Measurements from ENCODE around the gene CDKL5. TPM values are rescaled to one million over a fixed set of nuclear protein-coding genes. Genes with fewer than 3 reads are reported as not detected.
A peak's percentile ranks its signal among the peaks of the same experiment; 100 is the strongest.
"Not testable (repeated sequence)": the region's sequence is repeated elsewhere in the genome, so short reads cannot be mapped to it uniquely, and the experiment has no call there.

CDKL5 gene
- polyA plus RNA-seq (ENCODE audit: insufficient read length in 10 of 10) = 1 to 10 TPM; 4.1 to 7.3 (median 5.1) TPM
- long read RNA-seq, donor 1 = 0 reads
- long read RNA-seq, donor 2 = 0 reads
- long read RNA-seq, donor 3 = 0 reads
- long read RNA-seq, donor 4 = 0 reads
- long read RNA-seq, donor 5 = 0 reads
- long read RNA-seq, donor 6 = 0 reads
- long read RNA-seq, donor 7 = 0 reads
- long read RNA-seq, donor 8, partial matches to known transcripts = 0 of 1 reads
- long read RNA-seq, donor 8, other reads (novel, unspliced or antisense) = 0 of 1 reads
- long read RNA-seq, donor 9 = 0 reads

DNA sequence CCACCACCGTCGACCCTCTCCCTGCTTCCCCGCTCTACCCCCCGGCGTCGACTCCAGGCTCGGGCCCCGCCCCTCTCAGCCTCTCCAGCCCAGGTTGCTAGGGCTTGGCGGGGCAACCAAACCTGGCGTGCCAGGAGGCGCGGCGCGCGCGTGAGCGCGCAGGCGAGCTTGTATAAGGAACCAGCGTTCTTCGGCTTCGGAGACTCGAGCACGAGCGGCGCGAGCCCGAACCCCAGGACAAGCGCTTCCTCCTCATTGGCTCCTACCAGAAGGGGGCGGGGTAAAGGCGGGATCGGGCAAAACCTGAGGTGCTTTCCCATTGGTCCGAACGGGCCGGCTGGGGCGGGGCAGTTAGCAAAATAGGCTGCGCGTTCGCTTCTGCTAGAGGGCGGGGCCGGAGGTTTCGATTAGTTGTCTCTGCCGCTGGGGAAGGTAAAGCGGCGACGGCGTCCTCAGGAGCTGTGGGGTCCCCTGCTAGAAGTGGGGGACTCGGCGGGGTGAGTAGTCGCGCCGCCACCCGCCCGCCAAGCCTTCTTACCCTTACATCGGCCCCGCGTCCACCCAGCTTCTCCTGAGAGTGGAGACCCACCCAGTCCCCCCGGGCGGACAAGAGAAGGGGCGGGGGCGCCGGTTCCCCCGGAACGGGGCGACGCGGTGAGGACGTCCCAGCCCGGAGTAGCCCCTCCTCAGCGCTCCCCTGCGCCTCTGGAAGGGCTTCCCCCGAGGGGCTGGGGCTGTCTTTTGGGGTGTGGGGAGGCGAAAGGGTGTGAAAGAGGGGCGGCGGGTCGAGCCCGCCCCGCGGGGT is at the start of gene CDKL5:
CDKL5 (plus strand) TSS at position 410 of the 805 bp plus-strand sequence. CDS start 81,489 bp downstream, outside the sequence.
- peak; percentile 96 to 98 (median 96) for DNase-seq

DNA sequence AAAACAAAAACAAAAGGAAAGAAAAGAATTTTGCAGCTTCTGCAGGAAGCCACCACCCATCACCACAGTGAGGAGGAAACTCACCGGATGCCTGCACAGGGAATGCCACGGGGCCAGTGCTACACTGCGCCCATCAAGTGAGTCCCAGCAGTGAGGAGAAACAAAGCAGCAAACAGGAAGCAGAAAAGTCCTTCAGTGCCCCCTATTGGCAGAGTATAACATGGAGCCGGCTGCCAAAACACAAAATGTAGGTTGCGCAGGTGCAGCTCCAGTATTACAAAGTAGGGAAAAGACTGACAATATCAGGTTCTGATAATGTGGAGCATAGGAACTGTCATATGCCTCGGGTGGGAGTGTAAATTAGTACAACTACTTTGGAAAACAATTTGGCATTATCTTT is 47.6 kb upstream of the CDKL5 start:
- DNase-seq = no peak

DNA sequence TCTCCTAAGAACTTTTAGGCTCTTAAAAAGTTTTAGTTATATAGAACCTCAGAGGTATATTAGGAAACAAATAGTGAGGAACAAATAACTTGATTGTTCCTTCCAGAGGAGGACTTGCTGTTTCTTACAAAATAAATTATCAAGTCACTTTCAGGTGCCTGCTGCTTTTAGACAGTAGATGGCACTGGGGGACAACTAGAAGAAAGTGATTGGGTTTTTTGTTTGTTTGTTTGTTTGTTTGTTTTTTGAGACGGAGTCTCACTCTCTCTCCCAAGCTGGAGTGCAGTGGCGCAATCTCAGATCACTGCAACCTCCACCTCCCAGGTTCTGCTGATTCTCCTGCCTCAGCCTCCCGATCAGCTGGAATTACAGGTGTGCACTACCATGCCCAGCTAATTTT is 35.4 kb upstream of the CDKL5 start:
- DNase-seq = no peak

DNA sequence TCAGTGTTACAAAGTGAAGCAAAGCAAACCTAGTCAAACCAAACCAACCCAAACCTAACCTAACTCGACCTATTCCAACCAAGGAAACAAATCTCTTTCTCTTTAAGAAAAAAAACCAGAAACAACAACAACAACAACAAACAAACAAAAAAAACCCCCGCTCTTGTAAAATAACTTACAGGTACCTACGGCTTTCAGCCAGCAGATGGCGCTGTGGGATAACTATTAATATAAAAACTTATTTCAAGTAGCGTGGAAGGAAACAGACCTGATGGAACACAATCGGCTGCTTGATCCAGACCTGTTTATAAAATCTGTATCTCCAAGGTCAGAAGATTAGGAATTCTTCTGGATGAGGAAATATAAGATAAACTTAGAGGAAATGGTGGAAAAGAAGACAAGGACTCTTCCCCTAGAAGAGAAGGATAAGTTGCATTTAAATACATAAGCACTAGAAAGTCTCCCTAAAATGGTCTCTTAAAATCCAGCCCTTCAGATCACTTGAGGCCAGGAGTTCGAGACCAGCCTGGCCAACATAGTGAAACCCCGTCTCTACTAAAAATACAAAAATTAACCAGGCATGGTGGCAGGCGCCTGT is 34.4 kb upstream of the CDKL5 start:
- DNase-seq = peak; percentile 31 to 75 (median 66)

DNA sequence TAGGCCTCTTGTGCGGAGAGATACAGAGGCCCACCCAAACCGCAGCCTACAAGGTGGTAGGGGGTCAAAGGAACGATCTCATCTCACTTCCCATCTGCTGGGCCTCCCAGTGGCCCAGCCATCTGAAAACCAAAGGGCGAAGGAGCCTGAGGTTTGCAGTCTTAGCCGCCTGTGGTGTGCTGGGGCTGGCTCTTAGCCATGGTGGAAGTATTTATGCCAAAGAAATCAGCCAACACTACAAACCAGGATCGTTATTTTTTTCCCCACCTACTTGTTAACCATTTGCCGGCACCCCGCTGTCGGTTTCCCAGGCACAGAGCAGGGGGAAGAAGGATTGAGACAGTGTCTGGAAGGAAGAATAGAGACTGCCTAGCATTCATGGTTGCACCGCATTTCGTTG is 30.9 kb upstream of the CDKL5 start:
- no peak for DNase-seq

DNA sequence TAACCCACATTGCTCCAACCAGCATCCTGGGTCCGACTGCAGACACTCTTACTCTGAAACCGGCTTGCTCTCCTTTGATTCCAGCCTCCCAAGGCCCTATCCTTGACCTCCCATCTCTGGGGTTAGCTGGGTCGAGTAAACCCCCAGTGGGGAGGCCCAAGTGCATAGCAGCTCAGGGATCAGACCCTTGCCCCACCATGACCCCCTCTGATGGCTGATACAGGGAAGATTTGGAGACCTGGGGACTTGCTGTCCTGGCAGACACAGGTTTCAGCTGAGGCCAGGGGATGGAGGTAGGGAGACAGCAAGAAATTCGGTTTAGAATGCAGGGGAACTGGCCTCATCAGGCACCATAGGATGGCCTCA is 23.6 kb upstream of the CDKL5 start:
- DNase-seq = no peak

DNA sequence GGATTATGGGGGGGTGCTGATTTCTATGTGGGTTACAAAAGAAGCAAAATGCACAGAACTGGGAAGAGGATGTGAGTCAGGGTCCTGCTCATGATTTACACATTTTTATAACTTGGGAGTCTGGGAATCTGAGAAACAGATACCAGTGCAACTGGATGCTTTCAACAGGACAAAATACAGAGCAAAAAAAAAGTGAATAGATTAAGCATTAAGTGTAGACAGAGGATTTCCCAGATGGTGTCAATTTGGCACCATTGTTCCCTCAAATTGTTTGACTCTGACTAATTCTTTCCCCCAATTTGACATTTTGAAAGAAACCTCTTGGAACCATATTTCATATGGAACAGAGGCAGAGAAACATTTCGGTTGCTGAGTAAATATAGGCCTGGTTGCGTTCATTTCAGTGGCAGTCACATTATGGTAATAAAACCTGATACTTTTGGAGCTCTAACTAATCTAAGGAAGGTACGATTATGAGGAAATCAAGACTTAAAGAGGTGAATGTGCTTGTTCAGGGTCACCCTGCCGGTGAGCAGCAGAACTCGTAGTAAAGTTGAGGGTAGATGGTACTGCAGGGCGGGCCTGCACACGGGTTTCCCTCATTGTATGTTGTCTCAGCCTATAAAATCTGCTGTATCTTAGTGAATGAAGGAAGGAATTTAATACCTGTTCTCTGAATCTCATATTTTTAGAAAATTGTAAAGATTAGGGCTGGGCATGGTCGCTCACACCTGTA is 18.7 kb upstream of the CDKL5 start:
- DNase-seq = peak in 1 of 3 donors; percentile 54

DNA sequence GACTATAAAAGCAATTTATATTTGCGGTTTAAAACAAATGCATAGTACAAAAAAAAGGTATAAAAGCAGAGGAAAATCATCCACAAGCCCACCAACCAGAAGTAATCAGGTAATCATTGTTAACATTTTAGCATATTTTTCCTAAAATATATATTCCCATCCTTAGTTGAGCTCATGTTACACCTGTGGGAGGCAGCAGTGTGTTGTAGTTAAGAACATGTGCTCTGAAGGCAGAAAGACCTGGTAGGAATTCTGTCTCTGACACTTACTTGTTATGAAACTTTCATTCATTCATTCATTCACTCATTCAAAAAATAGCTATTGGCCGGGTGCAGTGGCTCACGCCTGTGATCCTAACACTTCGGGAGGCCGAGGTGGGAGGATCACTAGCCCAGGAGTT is 15.4 kb upstream of the CDKL5 start:
- no peak for DNase-seq

DNA sequence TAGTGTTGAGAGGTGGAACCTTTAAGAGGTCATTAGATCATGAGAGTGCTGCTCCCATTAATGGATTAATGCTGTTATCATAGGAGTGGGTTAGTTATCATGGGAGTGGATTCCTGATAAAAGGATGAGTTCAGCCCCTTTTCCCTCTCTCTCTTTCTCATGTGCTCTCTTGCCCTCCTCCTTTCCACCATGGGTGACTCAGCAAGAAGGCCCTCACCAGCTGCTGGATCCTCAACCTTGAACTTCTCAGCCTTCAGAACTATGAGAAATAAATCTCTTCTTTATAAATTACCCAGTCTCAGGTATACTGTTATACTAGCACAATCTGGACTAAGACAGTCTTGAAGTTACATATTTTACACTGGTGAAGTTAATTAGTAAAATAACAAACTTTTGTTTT is 10.0 kb upstream of the CDKL5 start:
- DNase-seq = no peak

DNA sequence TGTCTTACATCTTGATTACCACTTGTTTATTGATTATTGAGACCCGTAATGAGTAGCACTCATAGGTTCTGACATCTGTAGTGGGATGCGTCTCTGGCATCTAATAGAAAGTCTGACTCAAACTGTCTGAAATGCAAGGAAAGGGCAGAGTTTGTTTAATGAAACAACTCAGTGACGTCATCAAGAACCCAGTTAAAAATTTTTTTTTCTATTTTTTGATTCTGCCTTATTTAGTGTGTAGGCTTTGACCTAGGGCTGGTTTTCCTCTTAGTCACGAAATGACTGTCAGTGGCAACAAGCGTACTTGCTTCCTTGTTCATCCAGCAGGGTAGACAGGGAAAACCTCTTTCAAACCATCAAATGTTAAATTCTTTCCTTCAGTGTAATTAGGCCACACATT is 3.1 kb upstream of the CDKL5 start:
- peak in 1 of 3 donors; percentile 73 for DNase-seq

DNA sequence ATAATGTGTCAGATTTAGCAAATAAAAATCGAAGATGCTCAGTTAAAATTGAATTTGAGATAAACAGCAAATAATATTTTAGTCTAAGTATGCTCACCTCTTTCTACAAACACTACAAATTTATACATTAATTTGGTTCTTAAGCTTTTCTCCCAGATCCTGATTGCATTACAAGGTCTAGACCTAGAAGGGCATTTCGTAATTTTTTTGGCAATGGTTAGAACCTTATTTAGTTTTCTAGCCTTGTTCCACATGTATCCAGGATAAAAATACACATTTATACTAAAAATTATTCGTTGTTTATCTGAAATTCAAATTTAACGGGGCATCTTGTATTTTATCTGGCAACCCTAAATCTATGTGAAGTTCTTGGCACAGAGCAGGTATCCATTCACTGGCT is 2.5 kb upstream of the CDKL5 start:
- DNase-seq = no peak

DNA sequence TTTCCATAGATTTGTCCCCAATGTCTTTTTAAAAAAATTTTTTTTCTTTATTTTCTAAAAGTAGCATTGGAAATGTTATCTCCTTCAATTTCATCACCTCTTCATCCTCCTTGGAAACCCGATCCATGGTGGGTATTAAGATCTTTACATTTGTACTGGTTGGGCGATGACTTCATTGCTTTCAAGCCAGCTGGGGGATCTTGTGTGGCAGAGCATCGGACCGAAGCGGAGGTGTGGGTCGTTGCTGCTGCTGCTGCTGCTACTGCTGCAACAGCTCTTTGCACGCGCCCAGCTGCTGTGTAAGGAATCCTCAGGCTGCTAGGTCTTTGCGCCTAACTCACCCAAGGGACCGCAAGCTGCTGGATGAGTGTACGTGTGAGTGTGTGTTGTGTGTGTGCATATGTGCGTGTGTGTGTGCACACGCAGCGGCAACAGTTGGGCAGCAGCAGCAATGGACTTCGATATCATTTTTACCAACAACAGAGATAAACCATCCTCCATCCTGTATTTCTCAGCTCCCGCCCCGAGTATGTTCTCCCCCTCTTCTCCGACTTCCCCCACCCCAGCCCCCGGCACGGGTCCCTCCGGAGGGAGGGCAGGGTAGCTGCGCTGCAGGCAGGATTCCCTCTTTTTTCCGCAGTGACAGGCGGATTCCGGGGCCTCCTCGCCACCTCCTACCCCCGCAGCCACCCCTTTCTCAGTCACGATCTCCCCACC is 768 bp upstream of the CDKL5 start:
- peak in 2 of 3 donors; percentile 20 to 23 for DNase-seq

DNA sequence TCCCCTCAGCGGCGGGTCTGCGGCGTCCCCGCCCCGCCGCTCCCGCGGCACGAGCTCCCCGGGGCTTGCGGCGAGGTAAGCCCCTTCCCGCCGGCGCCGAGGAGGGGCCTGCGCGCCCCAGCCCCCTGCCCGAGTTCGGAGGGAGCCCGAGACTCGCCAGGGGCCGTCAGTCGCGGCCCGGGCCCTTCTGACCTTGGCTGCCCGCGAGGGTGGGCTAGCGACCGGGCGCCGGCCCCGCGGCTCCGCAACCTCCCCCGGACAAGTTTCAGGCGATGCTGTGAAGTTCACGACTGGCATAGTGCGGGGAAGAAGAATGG is 554 bp downstream of the CDKL5 start:
- DNase-seq = peak in 1 of 3 donors; percentile 43

DNA sequence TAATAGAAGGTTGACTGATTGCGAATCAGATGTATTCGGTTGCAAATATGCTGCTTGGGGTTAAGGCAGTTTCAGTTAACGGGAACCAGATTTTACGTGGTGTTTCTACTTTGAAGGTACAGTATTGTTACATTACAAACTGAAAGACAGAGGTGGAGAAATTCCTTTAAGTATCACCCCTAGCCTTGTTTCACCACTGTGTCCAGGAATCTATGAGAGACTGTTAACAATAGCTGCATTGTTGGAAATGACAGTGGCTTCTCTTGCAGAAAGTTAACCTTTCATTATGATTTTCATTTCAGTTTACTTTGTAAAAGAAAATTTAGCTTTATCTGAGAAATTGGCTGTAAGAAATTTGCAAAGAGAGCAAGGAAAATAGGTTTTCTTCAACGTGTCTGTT is 2.6 kb downstream of the CDKL5 start:
- no peak for DNase-seq

DNA sequence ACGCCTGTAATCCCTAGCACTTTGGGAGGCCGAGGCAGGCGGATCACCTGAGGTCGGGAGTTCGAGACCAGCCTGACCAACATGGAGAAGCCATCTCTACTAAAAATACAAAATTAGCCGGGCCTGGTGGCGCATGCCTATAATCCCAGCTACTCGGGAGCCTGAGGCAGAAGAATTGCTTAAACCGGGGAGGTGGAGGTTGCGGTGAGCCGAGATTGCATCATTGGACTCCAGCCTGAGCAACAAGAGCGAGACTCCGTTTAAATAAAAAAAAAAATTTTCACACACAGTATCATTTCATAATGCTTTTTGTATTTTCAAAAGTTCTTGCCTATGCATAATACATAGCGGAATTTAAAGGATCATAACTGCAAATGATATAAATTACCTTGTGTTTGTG is 7.9 kb downstream of the CDKL5 start:
- DNase-seq = not testable (repeated sequence)

DNA sequence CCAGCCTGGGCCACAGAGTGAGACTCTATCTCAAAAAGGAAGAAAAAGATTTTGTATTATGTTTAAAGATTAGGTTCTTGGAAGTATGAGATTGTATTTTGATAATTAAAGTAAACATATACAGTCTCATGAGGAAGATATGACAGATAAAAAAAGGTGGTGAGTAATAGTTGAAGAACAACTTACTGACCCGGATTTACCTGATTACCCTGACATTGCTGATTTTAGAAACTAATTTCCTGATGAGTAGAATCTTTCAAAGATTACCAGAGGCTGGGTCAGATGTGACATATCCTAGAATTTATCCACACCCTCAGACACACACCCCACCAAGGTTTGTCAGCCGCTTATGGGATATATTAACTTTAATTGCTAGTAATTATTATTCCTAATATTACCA is 9.5 kb downstream of the CDKL5 start:
- DNase-seq = no peak

DNA sequence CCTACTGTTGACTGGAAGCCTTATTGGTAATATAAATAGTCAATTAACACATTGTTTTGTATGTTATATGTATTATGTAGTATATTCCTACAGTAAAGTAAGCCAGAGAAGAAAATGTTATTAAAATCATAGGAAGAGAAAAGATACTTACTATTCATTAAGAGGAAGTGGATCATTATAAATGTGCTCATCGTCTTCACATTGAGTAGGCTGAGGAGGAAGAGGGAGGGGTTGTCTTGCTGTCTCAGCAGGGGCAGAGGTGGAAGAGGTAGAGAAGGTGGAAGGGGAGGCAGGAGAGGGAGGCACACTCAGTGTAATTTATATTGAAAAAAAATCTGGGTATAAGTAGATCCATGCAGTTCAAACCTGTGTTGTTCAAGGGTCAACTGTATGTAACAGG is 10.6 kb downstream of the CDKL5 start:
- DNase-seq = no peak

DNA sequence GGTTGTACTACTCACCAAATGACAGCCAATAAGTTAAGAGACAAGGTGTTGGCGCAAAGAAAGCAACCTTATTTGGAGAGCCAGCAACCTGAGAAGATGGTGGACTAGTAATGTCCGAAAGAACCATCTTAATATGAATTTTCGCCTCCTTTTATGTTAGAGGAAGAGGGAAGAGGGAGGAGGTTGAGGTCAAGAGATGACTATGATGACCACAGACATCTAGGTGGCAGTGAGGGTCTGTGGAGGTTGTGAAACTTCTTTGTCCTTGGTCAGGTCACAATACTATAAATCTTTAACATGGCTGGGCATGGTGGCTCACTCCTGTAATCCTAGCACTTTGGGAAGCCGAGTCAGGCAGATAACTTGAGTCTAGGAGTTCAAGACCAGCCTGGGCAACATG is 15.4 kb downstream of the CDKL5 start:
- DNase-seq = no peak

DNA sequence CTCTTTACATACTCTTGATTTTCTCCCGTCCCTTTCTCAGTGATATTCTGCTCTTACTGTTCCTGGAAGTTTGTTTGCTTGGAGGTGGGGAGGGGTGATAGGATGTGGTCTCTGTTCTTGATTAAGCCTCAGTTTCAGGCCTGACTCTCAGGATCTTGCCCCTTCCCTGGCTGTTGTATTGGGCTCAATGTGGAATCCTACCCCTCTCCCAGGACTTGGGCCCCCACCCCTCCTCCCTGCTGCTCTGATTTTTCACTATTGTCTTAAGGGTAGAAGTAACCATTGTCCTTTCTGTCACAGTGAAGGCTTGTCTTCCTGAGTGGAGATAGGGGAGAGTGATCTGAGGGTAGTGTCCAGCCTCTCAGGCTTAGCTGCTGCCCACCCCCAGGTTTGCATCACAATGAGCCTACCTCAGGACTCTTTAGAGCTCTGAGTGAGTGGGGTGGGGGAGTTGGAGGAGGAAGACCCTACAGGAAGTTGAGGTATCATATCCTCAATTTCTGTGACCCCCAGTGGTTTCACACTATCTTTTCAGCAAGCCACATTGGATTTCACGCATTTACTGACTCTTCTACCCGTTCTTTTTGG is 16.5 kb downstream of the CDKL5 start:
- no peak for DNase-seq

DNA sequence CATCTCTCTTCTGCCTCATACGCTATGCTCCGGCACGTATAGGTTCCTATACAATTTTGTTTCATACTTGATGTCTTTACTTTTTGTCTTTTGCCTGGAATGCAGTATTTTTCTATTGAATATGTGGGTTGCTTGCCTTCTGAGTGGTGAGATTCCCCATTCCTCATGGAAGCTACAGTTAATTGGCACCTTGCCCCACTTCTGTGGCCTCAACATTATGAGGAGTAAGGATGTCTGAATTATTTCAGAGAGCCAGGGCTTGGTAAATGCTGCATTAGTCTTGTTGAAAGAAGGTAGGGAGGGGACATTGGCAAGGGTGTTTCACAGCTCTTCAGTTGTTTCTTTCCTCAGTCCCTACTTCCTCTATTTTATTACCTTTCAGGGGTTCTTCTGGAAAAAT is 23.0 kb downstream of the CDKL5 start:
- peak in 1 of 3 donors; percentile 7 for DNase-seq

DNA sequence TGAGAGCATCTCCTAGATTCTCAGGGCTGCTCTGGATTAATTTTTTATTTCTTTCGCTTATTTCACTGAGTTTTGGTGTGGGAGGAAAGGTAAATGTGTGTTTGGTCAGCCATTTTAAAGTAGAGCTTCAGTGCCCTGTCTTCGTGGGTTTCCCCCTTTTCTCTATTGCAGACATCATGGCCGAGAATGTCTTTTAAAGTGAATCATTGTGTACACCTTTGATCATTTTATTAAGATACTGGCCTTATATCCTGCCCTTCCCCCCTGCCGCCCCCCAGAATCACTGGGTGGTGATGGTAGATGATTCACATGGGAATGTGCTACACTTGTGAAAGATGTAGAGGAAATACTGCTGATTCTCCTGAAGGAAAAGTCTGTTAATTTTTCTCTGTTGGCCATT is 23.8 kb downstream of the CDKL5 start:
- no peak for DNase-seq
